Measurements from ENCODE around the gene LILRA5.

Gene LILRA5

GRCh38 chr19:54317108-54317964, 4.4 kb upstream of the LILRA5 start:
- Histone ChIP-seq H3K4me3 (ENCODE audit: low read length) (no peak overlapping the region), H3K4me1 (ENCODE audit: control insufficient read depth, insufficient read depth, low read length) (no peaks in the 10 kb centered on the region), H3K9ac (ENCODE audit: low read depth, low read length) (no peak overlapping the region), H3K36me3 (ENCODE audit: insufficient read depth, low read length) (no peaks in the 10 kb centered on the region), H3K4me2 (ENCODE audit: low read length) (no peak overlapping the region), H3K9me3 (replicated peaks; ENCODE audit: low read length) (no peaks in the 10 kb centered on the region), H3K27me3 (ENCODE audit: control insufficient read depth, insufficient read depth, low read length) (no peaks in the 10 kb centered on the region)

DNA sequence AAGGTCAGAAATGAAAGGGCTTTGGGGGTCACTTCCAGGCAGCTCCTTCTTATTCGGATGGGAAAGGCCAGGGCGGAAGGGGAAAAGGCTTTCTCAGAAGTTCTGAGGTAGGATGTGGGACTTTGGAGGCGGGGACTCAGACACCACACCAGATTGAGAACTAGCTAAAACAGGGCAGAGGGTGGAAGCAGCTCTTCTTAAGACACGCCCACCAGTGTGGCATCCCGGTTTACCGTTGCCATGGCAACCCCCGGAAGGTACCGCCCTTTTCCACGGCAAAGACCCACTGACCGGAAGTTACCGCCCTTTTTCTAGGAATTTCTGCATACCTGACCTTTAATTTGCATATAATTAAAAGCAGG, 3.8 kb upstream of the LILRA5 start:
- Histone ChIP-seq H3K4me2 (ENCODE audit: low read length) (no peak overlapping the region), H3K4me3 (ENCODE audit: low read length) (no peak overlapping the region), H3K9ac (ENCODE audit: low read depth, low read length) (no peak overlapping the region), H3K36me3 (ENCODE audit: insufficient read depth, low read length) (no peaks in the 10 kb centered on the region), H3K4me1 (ENCODE audit: control insufficient read depth, insufficient read depth, low read length) (no peaks in the 10 kb centered on the region), H3K9me3 (replicated peaks; ENCODE audit: low read length) (no peaks in the 10 kb centered on the region), H3K27me3 (ENCODE audit: control insufficient read depth, insufficient read depth, low read length) (no peaks in the 10 kb centered on the region)

DNA sequence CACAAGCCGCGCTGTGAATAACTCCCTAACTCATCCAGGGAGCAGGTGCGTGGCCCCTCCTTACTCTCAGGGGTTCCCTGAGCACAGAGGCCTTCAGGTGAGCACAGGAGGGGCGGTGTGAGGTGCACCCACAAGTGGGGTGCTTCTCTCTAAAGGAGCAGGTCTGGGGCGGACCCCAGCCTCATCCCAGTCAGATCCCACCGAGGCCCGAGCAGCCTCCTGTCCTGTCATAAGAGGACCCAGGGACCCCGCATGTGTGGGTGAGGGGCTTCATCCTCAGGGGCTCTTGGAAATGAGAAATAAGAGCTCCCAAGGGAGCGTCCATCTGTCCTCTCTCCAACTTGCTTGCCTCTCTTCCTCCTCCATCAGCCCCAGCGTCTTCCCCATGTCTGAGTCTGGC, 3.0 kb upstream of the LILRA5 start:
- Histone ChIP-seq H3K4me2 (ENCODE audit: low read length) (no peak overlapping the region), H3K4me1 (ENCODE audit: control insufficient read depth, insufficient read depth, low read length) (no peaks in the 10 kb centered on the region)

GRCh38 chr19:54312011-54312410, 955 bp downstream of the LILRA5 start:
- no peaks in the 10 kb centered on the region for H3K4me1 ChIP-seq (ENCODE audit: control insufficient read depth, insufficient read depth, low read length)
- H3K4me3 ChIP-seq (ENCODE audit: low read length) = no peak overlapping the region
- no peak overlapping the region for H3K4me2 ChIP-seq (ENCODE audit: low read length)
- no peaks in the 10 kb centered on the region for H3K27me3 ChIP-seq (ENCODE audit: control insufficient read depth, insufficient read depth, low read length)
- H3K9ac ChIP-seq (ENCODE audit: low read depth, low read length) = no peak overlapping the region
- H3K36me3 ChIP-seq (ENCODE audit: insufficient read depth, low read length) = no peaks in the 10 kb centered on the region
- no peaks in the 10 kb centered on the region for H3K9me3 ChIP-seq (replicated peaks; ENCODE audit: low read length)

More for the DNA sequence above, 3.0 kb upstream of the LILRA5 start:
- H3K27me3 ChIP-seq (ENCODE audit: control insufficient read depth, insufficient read depth, low read length) = no peaks in the 10 kb centered on the region
- H3K9ac ChIP-seq (ENCODE audit: low read depth, low read length) = no peak overlapping the region
- H3K36me3 ChIP-seq (ENCODE audit: insufficient read depth, low read length) = no peaks in the 10 kb centered on the region
- no peak overlapping the region for H3K4me3 ChIP-seq (ENCODE audit: low read length)
- H3K9me3 ChIP-seq (replicated peaks; ENCODE audit: low read length) = no peaks in the 10 kb centered on the region

- Histone ChIP-seq H3K4me3 (ENCODE audit: low read length) (no peak overlapping the region), H3K4me1 (ENCODE audit: control insufficient read depth, insufficient read depth, low read length) (no peaks in the 10 kb centered on the region), H3K4me2 (ENCODE audit: low read length) (no peak overlapping the region), H3K9ac (ENCODE audit: low read depth, low read length) (no peak overlapping the region), H3K36me3 (ENCODE audit: insufficient read depth, low read length) (no peaks in the 10 kb centered on the region), H3K27me3 (ENCODE audit: control insufficient read depth, insufficient read depth, low read length) (no peaks in the 10 kb centered on the region), H3K9me3 (replicated peaks; ENCODE audit: low read length) (no peaks in the 10 kb centered on the region)
Observed at GRCh38 chr19:54311486-54311885, 1.5 kb downstream of the LILRA5 start.

- Histone ChIP-seq H3K36me3 (ENCODE audit: insufficient read depth, low read length) (no peaks in the 10 kb centered on the region), H3K4me2 (ENCODE audit: low read length) (no peak overlapping the region), H3K9ac (ENCODE audit: low read depth, low read length) (no peak overlapping the region), H3K27me3 (ENCODE audit: control insufficient read depth, insufficient read depth, low read length) (no peaks in the 10 kb centered on the region), H3K4me1 (ENCODE audit: control insufficient read depth, insufficient read depth, low read length) (no peaks in the 10 kb centered on the region), H3K9me3 (replicated peaks; ENCODE audit: low read length) (no peaks in the 10 kb centered on the region), H3K4me3 (ENCODE audit: low read length) (no peak overlapping the region)
Observed at GRCh38 chr19:54310543-54310942, 2.4 kb downstream of the LILRA5 start.

DNA sequence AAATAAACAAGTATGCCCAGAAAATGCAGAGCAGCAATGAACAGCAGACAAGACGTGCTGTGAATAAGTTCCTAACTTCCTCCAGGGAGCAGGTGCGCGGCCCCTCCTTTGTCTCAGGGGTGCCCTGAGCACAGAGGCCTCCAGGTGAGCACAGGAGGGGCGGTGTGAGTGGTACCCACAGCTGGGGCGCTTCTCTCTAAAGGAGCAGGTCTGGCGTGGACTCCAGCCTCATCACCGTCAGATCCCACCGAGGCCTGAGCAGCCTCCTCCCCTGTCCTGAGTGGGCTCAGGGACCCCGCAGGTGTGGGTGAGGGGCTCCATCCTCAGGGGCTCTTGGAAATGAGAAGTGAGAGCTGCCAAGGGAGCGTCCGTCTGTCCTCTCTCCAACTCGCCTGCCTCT, 3.2 kb downstream of the LILRA5 start:
- Histone ChIP-seq H3K36me3 (ENCODE audit: insufficient read depth, low read length) (no peaks in the 10 kb centered on the region), H3K27me3 (ENCODE audit: control insufficient read depth, insufficient read depth, low read length) (no peaks in the 10 kb centered on the region), H3K9ac (ENCODE audit: low read depth, low read length) (no peak overlapping the region), H3K4me3 (ENCODE audit: low read length) (no peak overlapping the region), H3K9me3 (replicated peaks; ENCODE audit: low read length) (no peaks in the 10 kb centered on the region), H3K4me2 (ENCODE audit: low read length) (no peak overlapping the region), H3K4me1 (ENCODE audit: control insufficient read depth, insufficient read depth, low read length) (no peaks in the 10 kb centered on the region)

DNA sequence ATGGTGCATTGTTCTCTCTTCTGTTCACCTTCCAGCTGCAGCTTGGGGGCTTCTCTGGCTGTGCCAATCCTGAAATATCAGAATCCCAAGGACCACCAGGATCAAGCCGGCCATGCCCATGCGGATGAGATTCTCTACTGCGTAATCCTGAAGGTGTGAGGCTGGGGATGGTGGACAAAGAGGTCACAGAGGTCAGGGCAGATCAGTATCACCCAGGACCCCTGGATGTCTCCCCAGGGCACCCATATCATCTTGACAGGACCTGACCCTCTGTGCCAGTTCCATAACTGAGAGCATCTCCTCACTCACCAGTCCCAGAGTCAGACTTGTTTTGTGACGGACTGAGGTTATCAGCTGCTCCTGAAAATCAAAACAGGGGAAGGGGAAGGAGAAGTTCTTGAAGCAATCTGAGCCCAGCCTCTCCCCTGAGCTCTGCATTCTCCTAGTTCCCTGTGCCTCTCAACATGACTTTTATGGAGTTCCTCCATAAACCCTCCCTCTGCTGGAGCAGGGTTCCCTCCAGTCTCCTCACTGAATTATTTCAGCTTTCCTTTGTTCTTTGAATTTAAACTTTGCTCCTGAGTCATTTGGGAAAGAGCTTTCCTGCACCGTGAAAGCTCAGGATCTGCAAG, 5.5 kb downstream of the LILRA5 start:
- Histone ChIP-seq H3K27me3 (ENCODE audit: control insufficient read depth, insufficient read depth, low read length) (no peaks in the 10 kb centered on the region), H3K4me2 (ENCODE audit: low read length) (no peak overlapping the region), H3K4me3 (ENCODE audit: low read length) (no peak overlapping the region), H3K4me1 (ENCODE audit: control insufficient read depth, insufficient read depth, low read length) (no peaks in the 10 kb centered on the region), H3K36me3 (ENCODE audit: insufficient read depth, low read length) (no peaks in the 10 kb centered on the region), H3K9ac (ENCODE audit: low read depth, low read length) (no peak overlapping the region), H3K9me3 (replicated peaks; ENCODE audit: low read length) (no peaks in the 10 kb centered on the region)

DNA sequence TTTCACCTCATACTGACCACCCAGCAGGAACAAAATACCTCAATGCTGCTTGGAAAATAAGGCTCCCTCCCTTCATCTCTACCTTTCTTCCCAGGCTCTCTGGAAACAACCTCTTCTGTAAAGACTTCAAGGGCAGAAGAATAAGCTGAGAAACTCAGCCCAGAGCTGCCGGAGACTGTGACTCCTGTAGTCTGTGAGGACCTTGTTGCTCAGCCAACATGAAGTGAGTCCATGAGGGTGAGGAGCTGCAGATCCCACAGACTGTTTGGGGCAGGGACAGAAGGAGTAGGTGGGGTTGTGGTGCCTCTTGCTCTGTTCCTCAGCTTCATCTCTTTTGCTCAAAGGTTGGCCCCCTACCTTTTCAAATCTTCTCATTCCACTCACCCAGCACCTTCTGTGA, 7.8 kb downstream of the LILRA5 start:
- no peaks in the 10 kb centered on the region for H3K36me3 ChIP-seq (ENCODE audit: insufficient read depth, low read length)
- H3K9ac ChIP-seq (ENCODE audit: low read depth, low read length) = no peak overlapping the region
- H3K4me1 ChIP-seq (ENCODE audit: control insufficient read depth, insufficient read depth, low read length) = no peaks in the 10 kb centered on the region
- H3K4me3 ChIP-seq (ENCODE audit: low read length) = no peak overlapping the region
- H3K27me3 ChIP-seq (ENCODE audit: control insufficient read depth, insufficient read depth, low read length) = no peaks in the 10 kb centered on the region
- no peaks in the 10 kb centered on the region for H3K9me3 ChIP-seq (replicated peaks; ENCODE audit: low read length)
- H3K4me2 ChIP-seq (ENCODE audit: low read length) = no peak overlapping the region

- H3K36me3 ChIP-seq (ENCODE audit: insufficient read depth, low read length) = no peaks in the 10 kb centered on the region
- H3K27me3 ChIP-seq (ENCODE audit: control insufficient read depth, insufficient read depth, low read length) = no peaks in the 10 kb centered on the region
- no peaks in the 10 kb centered on the region for H3K4me1 ChIP-seq (ENCODE audit: control insufficient read depth, insufficient read depth, low read length)
- no peak overlapping the region for H3K4me2 ChIP-seq (ENCODE audit: low read length)
- H3K4me3 ChIP-seq (ENCODE audit: low read length) = no peak overlapping the region
- H3K9me3 ChIP-seq (replicated peaks; ENCODE audit: low read length) = no peaks in the 10 kb centered on the region
- H3K9ac ChIP-seq (ENCODE audit: low read depth, low read length) = no peak overlapping the region
Observed at GRCh38 chr19:54302257-54302656, 10.7 kb downstream of the LILRA5 start.

DNA sequence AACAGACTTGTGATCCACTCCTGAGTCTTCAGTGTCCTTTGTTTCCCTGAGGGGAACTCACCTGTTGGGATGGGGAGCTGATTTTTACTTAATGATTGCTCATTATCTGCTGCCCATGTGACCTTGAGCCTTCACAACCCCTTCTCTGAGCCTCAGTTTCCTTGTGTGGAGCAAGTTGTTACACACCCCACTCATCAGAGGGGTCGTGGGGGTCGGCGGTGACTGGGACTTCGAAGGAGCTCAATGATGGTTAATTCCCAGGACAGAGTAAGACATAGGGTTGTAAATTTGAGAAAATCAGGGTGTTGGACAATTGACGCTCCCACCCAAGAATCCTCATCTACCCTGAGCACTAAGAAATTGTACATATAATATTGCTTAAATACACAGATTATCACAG, 13.5 kb downstream of the LILRA5 start:
- no peak overlapping the region for H3K4me3 ChIP-seq (ENCODE audit: low read length)
- H3K36me3 ChIP-seq (ENCODE audit: insufficient read depth, low read length) = no peaks in the 10 kb centered on the region
- H3K27me3 ChIP-seq (ENCODE audit: control insufficient read depth, insufficient read depth, low read length) = no peaks in the 10 kb centered on the region
- H3K4me1 ChIP-seq (ENCODE audit: control insufficient read depth, insufficient read depth, low read length) = no peaks in the 10 kb centered on the region
- H3K4me2 ChIP-seq (ENCODE audit: low read length) = no peak overlapping the region
- H3K9me3 ChIP-seq (replicated peaks; ENCODE audit: low read length) = no peaks in the 10 kb centered on the region
- H3K9ac ChIP-seq (ENCODE audit: low read depth, low read length) = no peak overlapping the region

DNA sequence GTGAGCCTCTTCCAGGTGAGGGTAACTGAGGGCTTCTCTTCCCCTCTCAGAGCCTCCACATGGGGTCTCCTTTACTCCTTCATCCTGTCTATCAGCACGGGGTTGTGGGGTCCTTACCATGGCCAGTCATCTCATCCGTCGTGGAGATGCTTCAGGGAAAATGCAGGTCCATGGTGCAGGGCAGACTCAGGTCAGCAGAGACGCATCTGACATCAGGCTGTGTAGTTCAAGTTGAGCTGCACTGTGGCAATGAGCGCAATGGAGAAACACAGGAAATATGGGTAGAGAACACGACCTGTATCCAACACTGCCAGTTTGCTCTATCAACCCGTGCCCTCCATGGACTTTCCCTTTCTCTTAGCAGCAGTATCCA, 13.9 kb downstream of the LILRA5 start:
- no peaks in the 10 kb centered on the region for H3K4me1 ChIP-seq (ENCODE audit: control insufficient read depth, insufficient read depth, low read length)
- no peaks in the 10 kb centered on the region for H3K36me3 ChIP-seq (ENCODE audit: insufficient read depth, low read length)
- no peaks in the 10 kb centered on the region for H3K9me3 ChIP-seq (replicated peaks; ENCODE audit: low read length)
- H3K4me2 ChIP-seq (ENCODE audit: low read length) = no peak overlapping the region
- H3K9ac ChIP-seq (ENCODE audit: low read depth, low read length) = no peak overlapping the region
- H3K4me3 ChIP-seq (ENCODE audit: low read length) = no peak overlapping the region
- no peaks in the 10 kb centered on the region for H3K27me3 ChIP-seq (ENCODE audit: control insufficient read depth, insufficient read depth, low read length)

Data from skeletal muscle satellite cell (primary cell).